K562 (cell line): ENCODE results near the gene DNAH1.

Source experiments
- AFF4 ChIP-seq: sonication (generic); formaldehyde crosslinking; IDR thresholded peaks from 2 replicates; pipeline ENCODE4 v1.8.0; 2023; ENCODE audit warnings: mild to moderate bottlenecking, missing genetic modification reagents
- MEF2D ChIP-seq: conservative IDR thresholded peaks from 2 replicates; pipeline ENCODE4 v1.6.1; 2016; ENCODE audit warnings: low read depth, missing genetic modification characterization, missing compliant biosample characterization
- MXI1 ChIP-seq: IDR thresholded peaks from 2 replicates; pipeline ENCODE4 v1.6.1; 2011; ENCODE audit warnings: low read depth, mild to moderate bottlenecking, improper control_type of control experiment, low read length
- NBN ChIP-seq: fragments of 450-650 bp; IDR thresholded peaks from 2 replicates; pipeline ENCODE4 v1.6.1; 2016; ENCODE audit warnings: low read depth, mild to moderate bottlenecking
- SMAD2 ChIP-seq: fragments of 150-350 bp; IDR thresholded peaks from 2 replicates; pipeline ENCODE4 v1.6.1; 2014; ENCODE audit warnings: low read depth, mild to moderate bottlenecking, low read length
- TAL1 ChIP-seq: fragments of 450-650 bp; IDR thresholded peaks from 2 replicates; pipeline ENCODE4 v1.6.1; 2016; ENCODE audit warnings: mild to moderate bottlenecking
- TCF7L2 ChIP-seq: fragments of 150-350 bp; IDR thresholded peaks from 2 replicates; pipeline ENCODE4 v1.6.1; 2016; ENCODE audit warnings: low read depth, mild to moderate bottlenecking, low read length, moderate library complexity
- TFAP4 ChIP-seq: sonication (generic); formaldehyde crosslinking; IDR thresholded peaks from 2 replicates; pipeline ENCODE4 v1.8.0; 2022; ENCODE audit warnings: missing genetic modification reagents, mild to moderate bottlenecking, moderate library complexity, borderline replicate concordance
- ZNF778 ChIP-seq: fragments of 450-650 bp; formaldehyde crosslinking; IDR thresholded peaks from 2 replicates; pipeline ENCODE4 v1.4.0; 2020; ENCODE audit warnings: mild to moderate bottlenecking, moderate library complexity
- TF ChIP-seq, protein P1 (sequence below): sonication (generic); formaldehyde crosslinking; IDR thresholded peaks from 2 replicates; pipeline ENCODE4 v1.9.0; 2022; ENCODE audit warnings: mild to moderate bottlenecking, missing genetic modification reagents

DNA sequence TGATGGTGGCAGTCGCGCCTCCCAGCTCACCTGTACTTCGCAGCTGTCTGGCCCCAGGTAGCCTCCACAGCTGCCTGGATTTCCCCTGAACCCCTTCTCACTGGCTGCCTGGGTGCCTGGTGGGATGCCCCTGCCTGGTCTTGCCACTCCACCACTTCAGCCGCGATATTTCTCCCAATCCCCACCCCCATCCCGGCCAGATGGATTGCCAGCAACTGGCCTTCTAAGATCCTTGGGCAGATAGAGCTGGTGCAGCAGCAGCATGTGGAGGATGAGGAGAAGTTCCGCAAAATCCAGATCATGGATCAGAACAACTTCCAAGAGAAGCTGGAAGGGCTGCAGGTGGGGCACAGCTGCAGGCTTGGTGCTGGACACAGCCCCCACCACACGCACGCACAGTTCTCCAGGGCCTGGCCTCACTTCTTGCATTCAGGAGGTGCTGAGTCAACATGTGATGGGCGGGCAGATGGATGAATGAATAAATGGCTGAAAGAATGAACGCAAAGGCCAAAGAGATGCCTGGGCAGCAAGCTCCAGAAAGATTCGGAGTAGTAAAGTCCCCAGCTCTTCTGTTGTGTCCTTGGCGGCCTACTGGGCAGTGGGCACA is 35.7 kb downstream of the DNAH1 start:
- TF ChIP-seq MEF2D (tag) (no peak), MXI1 (no peak), TFAP4 (CRISPR knock-in tag) (no peak), TAL1 (no peak), TCF7L2 (no peak), ZNF778 (no peak), SMAD2 (no peak), AFF4 (no peak), NBN (no peak)
- TF ChIP-seq, protein P1, sequence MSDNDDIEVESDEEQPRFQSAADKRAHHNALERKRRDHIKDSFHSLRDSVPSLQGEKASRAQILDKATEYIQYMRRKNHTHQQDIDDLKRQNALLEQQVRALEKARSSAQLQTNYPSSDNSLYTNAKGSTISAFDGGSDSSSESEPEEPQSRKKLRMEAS (CRISPR knock-in tag): no peak
